GM19328 (cell line): Measurements from ENCODE around the gene INO80D.

Source experiments
- ATAC-seq: cut with Tn5 transposase; IDR thresholded peaks from one replicate; pipeline ENCODE4 v1.9.1; 2021; ENCODE audit warnings: mild to moderate bottlenecking, moderate library complexity; ENCODE audit not compliant: unreplicated experiment

INO80D gene

GRCh38 chr2:205946226-205946625, 139.7 kb downstream of the INO80D start:
- no peak for ATAC-seq
